ENCODE measurements around the gene SHISA6. TPM values are rescaled to one million over a fixed set of nuclear protein-coding genes. Genes with fewer than 3 reads are reported as not detected.

Gene SHISA6
- total and polyA plus RNA-seq, 2 donors (not counting 1 experiment from before 2014, with no cell fraction given) = not detected

GRCh38 chr17:11418342-11418741, 177.3 kb downstream of the SHISA6 start:
- no peaks in the 10 kb centered on the region for H4K20me1 ChIP-seq (ENCODE audit: control insufficient read depth, extremely low read depth, insufficient read depth, low read length)
- no peaks in the 10 kb centered on the region for H3K79me2 ChIP-seq (ENCODE audit: control insufficient read depth, insufficient read depth, low read length)
- H2AFZ ChIP-seq (ENCODE audit: low read length) = no peak overlapping the region
- no peak overlapping the region for H3K4me3 ChIP-seq (replicated peaks in 1 of 4; ENCODE audit: control extremely low read depth in 1 of 4, insufficient read depth in 1 of 4, low read depth in 3 of 4, low read length in 4 of 4)
- H3K9me3 ChIP-seq (ENCODE audit: control insufficient read depth, insufficient read depth, low read depth, low read length) = no peaks in the 10 kb centered on the region
- no peak for DNase-seq (ENCODE audit: low read depth in 2 of 2)
- no peak overlapping the region for H3K9ac ChIP-seq (ENCODE audit: insufficient read depth, low read length)
- no peaks in the 10 kb centered on the region for H3K27me3 ChIP-seq (ENCODE audit: control insufficient read depth, insufficient read depth, low read length)
- no peak overlapping the region for H3K27ac ChIP-seq (ENCODE audit: insufficient read depth, low read length)
- TF ChIP-seq CTCF (conservative IDR thresholded peaks at IDR 0.05 in 1 of 2, IDR thresholded peaks at IDR 0.05 in 1 of 2; ENCODE audit: low read depth in 1 of 2, low read length in 2 of 2) (no peak), EZH2 (IDR thresholded peaks at IDR 0.05; ENCODE audit: low read length, missing control alignments) (no peak)
- H3K4me1 ChIP-seq (ENCODE audit: control insufficient read depth, extremely low read depth, insufficient read depth, low read length) = no peaks in the 10 kb centered on the region
- no peaks in the 10 kb centered on the region for H3K36me3 ChIP-seq (ENCODE audit: control insufficient read depth, insufficient read depth, low read length)
- H3K4me2 ChIP-seq (ENCODE audit: extremely low read depth, insufficient read depth, low read length) = no peak overlapping the region

GRCh38 chr17:11430751-11431150, 189.7 kb downstream of the SHISA6 start:
- no peak overlapping the region for H2AFZ ChIP-seq (ENCODE audit: low read length)
- H3K4me1 ChIP-seq (ENCODE audit: control insufficient read depth, extremely low read depth, insufficient read depth, low read length) = no peaks in the 10 kb centered on the region
- no peak for DNase-seq (ENCODE audit: low read depth in 2 of 2)
- no peak for TF ChIP-seq EZH2 (IDR thresholded peaks at IDR 0.05; ENCODE audit: low read length, missing control alignments)
- no peak for TF ChIP-seq CTCF (conservative IDR thresholded peaks at IDR 0.05 in 1 of 2, IDR thresholded peaks at IDR 0.05 in 1 of 2; ENCODE audit: low read depth in 1 of 2, low read length in 2 of 2)
- no peaks in the 10 kb centered on the region for H4K20me1 ChIP-seq (ENCODE audit: control insufficient read depth, extremely low read depth, insufficient read depth, low read length)
- no peak overlapping the region for H3K9ac ChIP-seq (ENCODE audit: insufficient read depth, low read length)
- no peak overlapping the region for H3K4me2 ChIP-seq (ENCODE audit: extremely low read depth, insufficient read depth, low read length)
- H3K36me3 ChIP-seq (ENCODE audit: control insufficient read depth, insufficient read depth, low read length) = no peaks in the 10 kb centered on the region
- no peaks in the 10 kb centered on the region for H3K27me3 ChIP-seq (ENCODE audit: control insufficient read depth, insufficient read depth, low read length)
- no peaks in the 10 kb centered on the region for H3K9me3 ChIP-seq (ENCODE audit: control insufficient read depth, insufficient read depth, low read depth, low read length)
- H3K4me3 ChIP-seq (replicated peaks in 1 of 4; ENCODE audit: control extremely low read depth in 1 of 4, insufficient read depth in 1 of 4, low read depth in 3 of 4, low read length in 4 of 4) = no peak overlapping the region
- no peaks in the 10 kb centered on the region for H3K79me2 ChIP-seq (ENCODE audit: control insufficient read depth, insufficient read depth, low read length)
- H3K27ac ChIP-seq (ENCODE audit: insufficient read depth, low read length) = no peak overlapping the region

- no peak overlapping the region for H3K27ac ChIP-seq (ENCODE audit: insufficient read depth, low read length)
- no peaks in the 10 kb centered on the region for H3K79me2 ChIP-seq (ENCODE audit: control insufficient read depth, insufficient read depth, low read length)
- no peaks in the 10 kb centered on the region for H4K20me1 ChIP-seq (ENCODE audit: control insufficient read depth, extremely low read depth, insufficient read depth, low read length)
- no peaks in the 10 kb centered on the region for H3K27me3 ChIP-seq (ENCODE audit: control insufficient read depth, insufficient read depth, low read length)
- H3K4me1 ChIP-seq (ENCODE audit: control insufficient read depth, extremely low read depth, insufficient read depth, low read length) = no peaks in the 10 kb centered on the region
- TF ChIP-seq EZH2 (IDR thresholded peaks at IDR 0.05; ENCODE audit: low read length, missing control alignments) = no peak
- TF ChIP-seq CTCF (conservative IDR thresholded peaks at IDR 0.05 in 1 of 2, IDR thresholded peaks at IDR 0.05 in 1 of 2; ENCODE audit: low read depth in 1 of 2, low read length in 2 of 2) = no peak
- H3K4me2 ChIP-seq (ENCODE audit: extremely low read depth, insufficient read depth, low read length) = no peak overlapping the region
- H2AFZ ChIP-seq (ENCODE audit: low read length) = no peak overlapping the region
- no peak overlapping the region for H3K9ac ChIP-seq (ENCODE audit: insufficient read depth, low read length)
- no peaks in the 10 kb centered on the region for H3K9me3 ChIP-seq (ENCODE audit: control insufficient read depth, insufficient read depth, low read depth, low read length)
- no peaks in the 10 kb centered on the region for H3K36me3 ChIP-seq (ENCODE audit: control insufficient read depth, insufficient read depth, low read length)
- no peak overlapping the region for H3K4me3 ChIP-seq (replicated peaks in 1 of 4; ENCODE audit: control extremely low read depth in 1 of 4, insufficient read depth in 1 of 4, low read depth in 3 of 4, low read length in 4 of 4)
- DNase-seq (ENCODE audit: low read depth in 2 of 2) = no peak
Observed at GRCh38 chr17:11438673-11439072, 197.7 kb downstream of the SHISA6 start.

Measured in fibroblast of lung (primary cell).